ENCODE data around the gene DNAJC17.

The DNAJC17 gene

GRCh38 chr15:40823572-40824343, 16.5 kb upstream of the DNAJC17 start:
- H3K4me3 ChIP-seq (ENCODE audit: low read depth, low read length) = no peak overlapping the region
- no peak for DNase-seq (ENCODE audit: low read depth)
- no peak for TF ChIP-seq CTCF (IDR thresholded peaks at IDR 0.05; ENCODE audit: insufficient read depth, low read depth, low read length, missing control alignments)

DNA sequence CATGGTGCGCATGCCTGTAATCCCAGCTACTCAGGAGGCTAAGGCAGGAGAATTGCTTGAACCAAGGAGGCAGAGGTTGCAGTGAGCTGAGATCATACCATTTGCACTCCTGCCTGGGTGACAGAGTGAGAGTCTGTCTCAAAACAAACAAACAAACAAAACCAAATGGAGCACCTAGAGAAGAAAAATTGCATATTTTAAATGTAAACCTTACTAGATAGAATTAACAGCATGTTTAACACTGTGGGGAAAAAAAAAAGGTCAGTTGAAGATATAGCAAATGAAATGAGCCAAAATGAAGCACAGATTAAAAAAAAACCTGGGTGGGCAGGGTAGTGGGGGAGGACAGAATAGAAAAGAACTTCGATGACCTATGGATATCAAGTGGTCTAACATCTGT, 13.9 kb upstream of the DNAJC17 start:
- TF ChIP-seq CTCF (IDR thresholded peaks at IDR 0.05; ENCODE audit: insufficient read depth, low read depth, low read length, missing control alignments) = no peak
- no peak overlapping the region for H3K4me3 ChIP-seq (ENCODE audit: low read depth, low read length)
- DNase-seq (ENCODE audit: low read depth) = no peak

DNA sequence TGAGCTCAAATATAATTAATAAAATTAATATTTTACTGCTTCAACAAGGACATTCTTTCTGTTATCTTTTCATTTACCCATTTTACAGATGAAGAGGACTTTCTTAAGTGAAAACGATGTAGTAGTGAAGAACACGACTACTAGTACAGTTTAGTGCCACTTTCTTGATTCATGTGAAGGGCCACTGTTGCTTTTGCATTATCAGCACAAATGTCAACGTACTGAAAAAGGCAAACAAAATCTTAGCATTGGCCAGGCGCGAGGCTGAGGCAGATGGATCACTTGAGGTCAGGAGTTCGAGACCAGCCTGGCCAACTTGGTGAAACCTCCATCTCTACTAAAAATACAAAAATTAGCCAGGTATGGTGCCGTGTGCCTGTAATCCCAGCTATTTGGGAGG, 11.8 kb upstream of the DNAJC17 start:
- TF ChIP-seq CTCF (IDR thresholded peaks at IDR 0.05; ENCODE audit: insufficient read depth, low read depth, low read length, missing control alignments) = no peak
- DNase-seq (ENCODE audit: low read depth) = no peak
- H3K4me3 ChIP-seq (ENCODE audit: low read depth, low read length) = no peak overlapping the region

- H3K4me3 ChIP-seq (ENCODE audit: low read depth, low read length) = no peak overlapping the region
- DNase-seq (ENCODE audit: low read depth) = no peak
- no peak for TF ChIP-seq CTCF (IDR thresholded peaks at IDR 0.05; ENCODE audit: insufficient read depth, low read depth, low read length, missing control alignments)
Measured at GRCh38 chr15:40815042-40815698, 7.9 kb upstream of the DNAJC17 start.

DNA sequence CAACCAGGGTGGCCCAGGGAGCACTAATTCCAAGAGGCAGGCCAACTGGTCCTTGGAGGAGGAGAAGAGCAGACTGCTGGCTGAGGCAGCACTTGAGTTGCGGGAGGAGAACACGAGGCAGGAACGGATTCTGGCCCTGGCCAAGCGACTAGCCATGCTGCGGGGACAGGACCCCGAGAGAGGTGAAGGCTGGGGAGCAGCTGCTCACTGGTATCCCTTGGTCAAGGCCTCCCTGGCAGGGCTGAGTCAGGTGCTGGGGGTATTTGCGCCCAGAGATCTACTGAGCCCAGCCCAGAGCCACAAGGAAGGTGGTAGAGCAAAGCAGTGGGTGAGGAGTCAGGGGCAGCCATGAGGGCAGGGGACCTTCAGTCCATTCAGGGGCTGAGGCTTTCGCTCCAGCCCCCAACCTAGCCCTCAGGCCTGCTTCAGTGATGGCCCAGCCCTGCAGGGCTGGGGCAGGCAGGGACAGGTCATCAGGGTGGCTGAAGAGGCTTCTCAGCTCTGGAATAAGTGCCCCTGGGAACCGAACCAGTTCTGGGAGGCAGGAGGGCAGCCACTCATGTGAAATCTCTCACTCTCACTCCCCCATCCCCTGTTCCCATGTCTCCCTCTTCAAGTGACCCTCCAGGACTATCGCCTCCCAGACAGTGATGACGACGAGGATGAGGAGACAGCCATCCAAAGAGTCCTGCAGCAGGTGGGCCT, 5.6 kb upstream of the DNAJC17 start:
- no peak for TF ChIP-seq CTCF (IDR thresholded peaks at IDR 0.05; ENCODE audit: insufficient read depth, low read depth, low read length, missing control alignments)
- DNase-seq (ENCODE audit: low read depth) = no peak
- H3K4me3 ChIP-seq (ENCODE audit: low read depth, low read length) = no peak overlapping the region

DNA sequence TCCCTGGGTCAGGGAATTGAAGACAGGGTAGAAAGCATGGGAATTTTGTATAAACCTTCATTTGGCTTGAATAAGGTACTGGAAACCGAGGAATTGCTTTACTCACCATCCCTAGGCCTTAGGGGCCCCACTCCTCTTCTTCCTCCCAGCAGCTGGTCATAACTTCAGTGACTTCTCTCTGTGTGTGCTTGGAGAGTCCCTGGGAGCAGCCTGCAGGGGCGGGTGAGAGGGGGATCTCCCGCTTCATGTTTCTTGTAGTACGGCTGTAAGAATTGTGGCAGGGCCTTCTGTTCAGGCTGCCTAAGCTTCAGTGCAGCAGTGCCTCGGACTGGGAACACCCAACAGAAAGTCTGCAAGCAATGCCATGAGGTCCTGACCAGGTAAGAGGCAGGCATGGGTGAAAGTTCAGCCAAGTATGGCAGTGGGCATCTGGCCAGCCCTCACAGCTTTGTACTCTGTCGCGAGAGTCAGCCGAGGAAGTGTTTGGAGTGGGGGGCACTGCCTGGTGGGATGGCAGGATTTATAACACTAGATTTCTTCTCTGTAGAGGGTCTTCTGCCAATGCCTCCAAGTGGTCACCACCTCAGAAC, 1.7 kb upstream of the DNAJC17 start:
- TF ChIP-seq CTCF (IDR thresholded peaks at IDR 0.05; ENCODE audit: insufficient read depth, low read depth, low read length, missing control alignments) = no peak
- DNase-seq (ENCODE audit: low read depth) = peak; percentile 46
- H3K4me3 ChIP-seq (ENCODE audit: low read depth, low read length) = no peak overlapping the region

Data from GM12865 (cell line).